Left renal pelvis (tissue), 4 donors: ENCODE measurements around the gene FAM151A. TPM values are rescaled to one million over a fixed set of nuclear protein-coding genes. Genes with fewer than 3 reads are reported as not detected.

Source experiments
- DNase-seq, 4 donors: peaks; one replicate each; pipeline ENCODE4 v3.0.0-alpha.2; 2013; ENCODE audit warnings: low read depth in 4 of 4, low spot score in 3 of 4
- polyA plus RNA-seq, 4 donors: library from polyadenylated mRNA; unstranded; fragments of 120-200 nt; gene quantifications; one replicate each; pipeline ENCODE4 v1.2.1, GENCODE V29; 2013; ENCODE audit not compliant: insufficient read length in 4 of 4

FAM151A gene
- polyA plus RNA-seq, 4 donors, result 0.91 to 35.5 (median 21.3) TPM

DNA sequence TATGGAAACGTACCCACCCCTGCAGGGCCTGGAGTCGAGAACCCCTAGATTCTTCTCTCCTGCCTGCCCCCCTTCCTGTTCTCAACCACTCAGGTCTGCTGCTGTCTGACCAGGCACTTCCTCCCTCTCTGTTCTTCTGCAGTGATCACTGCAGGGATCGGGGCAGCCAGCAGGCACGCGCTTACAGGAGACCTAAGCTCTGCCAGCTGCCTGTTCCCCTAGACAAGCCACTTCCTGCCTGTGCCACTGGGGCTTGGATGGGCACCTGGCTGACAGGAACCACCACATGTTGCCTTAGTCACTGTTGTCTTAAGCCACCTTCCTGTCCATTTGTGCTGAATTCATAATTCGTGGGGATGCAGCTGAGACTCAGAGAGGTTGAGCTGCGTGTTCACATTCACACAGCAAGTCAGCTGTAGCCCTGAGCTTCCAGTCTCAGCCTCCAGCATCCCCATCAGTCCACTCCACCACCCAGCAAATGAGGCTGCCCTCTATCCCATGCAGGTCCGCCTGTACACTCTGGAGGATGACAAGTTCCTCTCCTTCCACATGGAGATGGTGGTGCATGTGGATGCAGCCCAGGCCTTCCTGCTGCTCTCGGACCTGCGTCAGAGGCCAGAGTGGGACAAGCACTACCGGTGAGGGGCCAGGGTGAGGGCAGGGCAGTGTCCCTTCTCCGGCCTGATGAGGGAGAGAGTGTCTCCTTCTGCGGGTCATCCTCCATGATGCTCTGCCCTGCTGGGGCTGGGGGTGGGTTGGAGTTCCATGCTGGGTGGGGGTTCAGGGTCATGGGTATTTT, 18.6 kb downstream of the FAM151A start:
- DNase-seq, result no peak

DNA sequence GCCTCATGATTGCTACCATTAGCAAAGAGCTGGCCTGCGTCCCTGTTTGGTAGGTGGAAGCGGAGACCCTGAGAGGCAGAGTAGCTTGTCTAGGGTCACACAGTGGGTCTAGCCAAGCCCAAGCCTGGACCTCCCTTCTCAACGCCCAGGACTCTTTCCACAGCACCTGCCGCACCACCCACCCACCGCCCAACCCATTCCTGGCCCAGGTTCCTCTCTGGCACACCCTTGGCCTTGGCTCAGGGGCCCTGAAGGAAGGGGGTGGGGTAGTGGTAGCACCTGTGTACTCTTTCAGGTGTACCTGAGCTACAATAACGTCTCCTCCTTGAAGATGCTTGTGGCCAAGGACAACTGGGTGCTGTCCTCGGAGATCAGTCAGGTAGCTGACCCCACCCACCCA, 19.3 kb downstream of the FAM151A start:
- no peak for DNase-seq

DNA sequence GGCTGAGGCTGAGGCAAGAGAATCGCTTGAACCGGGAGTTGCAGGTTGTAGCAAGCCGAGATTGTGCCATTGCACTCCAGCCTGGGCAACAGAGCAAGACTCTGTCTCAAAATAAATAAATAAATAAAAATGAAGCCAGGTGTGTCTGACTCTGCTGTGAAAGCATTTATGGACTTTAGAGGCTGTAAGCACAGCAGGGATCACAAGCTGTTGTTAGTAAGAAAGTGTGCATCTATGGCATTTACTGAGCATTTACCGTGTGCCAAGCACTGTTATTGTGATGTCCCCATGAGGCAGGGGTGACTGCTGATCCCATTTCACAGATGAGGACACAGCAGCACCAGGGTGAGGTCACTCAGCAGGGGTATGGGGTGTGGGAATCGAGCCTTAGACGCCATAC, 20.1 kb downstream of the FAM151A start:
- no peak for DNase-seq

DNA sequence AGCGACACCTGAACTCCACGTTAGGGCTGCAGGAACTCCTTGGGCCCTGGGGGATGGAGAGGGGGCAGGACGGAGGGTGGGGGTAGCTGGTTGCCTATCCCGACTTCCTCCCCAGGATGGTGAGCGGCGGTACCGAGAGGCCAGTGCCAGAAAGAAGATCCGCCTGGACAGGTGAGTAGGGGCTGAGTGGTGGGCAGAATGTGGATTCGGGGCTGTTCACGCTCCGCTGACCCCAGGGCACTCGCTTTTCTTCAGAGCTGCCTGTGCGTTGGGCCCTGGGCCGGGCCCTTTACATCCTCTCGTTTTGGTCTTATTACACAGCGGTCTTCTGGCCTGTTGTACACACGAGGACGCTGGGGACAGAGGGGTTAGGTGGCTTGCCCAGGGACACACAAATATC, 20.8 kb downstream of the FAM151A start:
- DNase-seq, result no peak

DNA sequence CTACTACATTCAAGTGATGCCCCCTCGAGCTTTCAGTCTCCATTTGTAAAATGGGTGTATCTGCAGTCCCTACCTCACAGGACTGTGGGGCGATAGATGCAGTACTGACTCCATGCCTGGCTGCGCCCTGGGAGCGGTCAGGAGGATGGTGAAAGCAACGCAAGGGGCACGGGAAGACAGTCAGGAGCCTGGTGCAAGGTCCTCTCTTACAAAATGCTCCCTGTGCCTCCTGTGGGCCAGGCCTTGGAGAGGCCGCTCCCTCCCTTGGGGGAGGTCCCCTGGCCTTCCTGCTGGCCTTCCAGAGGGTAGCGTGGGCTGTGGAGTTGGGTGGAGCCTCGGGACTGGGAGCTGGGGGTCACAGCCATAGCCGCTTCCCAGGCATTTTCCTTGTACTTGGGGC, 21.6 kb downstream of the FAM151A start:
- no peak for DNase-seq

DNA sequence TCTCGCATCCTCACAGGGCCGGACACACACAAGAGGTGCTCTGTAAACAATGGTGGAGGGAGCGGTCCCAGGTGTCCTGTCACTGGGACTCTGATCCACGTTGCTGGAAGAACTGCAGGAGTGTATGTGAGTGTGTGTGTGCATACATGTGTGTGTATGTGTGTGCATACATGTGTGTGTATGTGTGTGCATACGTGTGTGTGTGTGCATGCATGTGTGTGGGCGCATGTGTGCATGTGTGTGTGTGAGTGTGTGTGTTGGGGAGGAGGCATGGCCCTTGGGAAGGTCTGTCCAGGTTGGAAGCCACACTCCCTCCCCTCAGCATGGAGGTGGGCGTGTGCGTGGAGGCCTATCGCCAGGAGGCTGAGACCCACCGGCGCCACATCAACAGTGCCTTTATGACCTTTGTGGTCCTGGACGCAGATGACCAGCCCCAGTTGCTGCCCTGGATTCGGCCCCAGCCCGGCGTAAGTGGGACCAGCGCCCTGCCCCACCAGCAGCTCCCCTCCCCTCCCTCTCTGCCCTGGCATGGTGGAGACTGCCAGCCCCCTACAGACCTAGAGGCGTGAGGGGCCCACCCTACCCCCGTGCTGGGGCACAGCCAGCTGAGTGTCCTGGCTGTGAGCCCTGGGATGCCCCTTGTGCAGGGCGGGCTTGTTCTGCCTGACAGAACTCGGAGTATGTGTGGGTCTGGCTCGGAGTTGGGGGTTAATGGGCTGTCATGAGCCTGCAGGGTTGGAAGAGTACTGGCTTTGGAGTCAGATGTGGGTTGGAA, 22.2 kb downstream of the FAM151A start:
- peak in 1 of 4 donors; percentile 45 for DNase-seq

DNA sequence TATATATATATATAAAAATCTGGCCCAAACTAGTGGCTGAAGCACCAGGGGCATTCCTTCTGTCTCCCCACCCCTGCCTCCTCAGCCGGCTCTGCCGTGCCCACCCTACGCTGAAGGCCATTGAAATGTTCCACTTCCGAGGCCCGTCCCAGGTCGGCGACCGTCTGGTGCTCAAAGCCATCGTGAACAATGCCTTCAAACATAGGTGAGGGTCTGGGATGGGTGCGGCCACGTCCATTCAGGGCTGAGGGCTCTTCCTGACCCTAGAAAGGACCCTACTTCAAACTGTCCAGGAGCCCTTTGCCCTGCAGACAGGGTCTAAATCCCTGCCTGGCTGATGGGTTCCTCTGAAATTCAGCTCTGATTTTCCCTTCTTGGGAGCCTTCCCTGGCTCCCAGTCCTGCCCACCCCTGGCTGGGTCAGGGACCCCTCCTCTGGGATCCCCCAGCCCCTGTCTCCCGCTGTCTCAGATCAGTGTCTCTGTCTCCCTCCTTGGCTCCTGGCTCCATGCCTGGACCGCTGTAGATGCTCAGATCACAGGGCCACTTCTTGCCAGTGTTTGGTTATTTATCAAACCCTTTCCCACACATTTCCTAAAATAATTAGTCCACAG, 24.0 kb downstream of the FAM151A start:
- no peak for DNase-seq

DNA sequence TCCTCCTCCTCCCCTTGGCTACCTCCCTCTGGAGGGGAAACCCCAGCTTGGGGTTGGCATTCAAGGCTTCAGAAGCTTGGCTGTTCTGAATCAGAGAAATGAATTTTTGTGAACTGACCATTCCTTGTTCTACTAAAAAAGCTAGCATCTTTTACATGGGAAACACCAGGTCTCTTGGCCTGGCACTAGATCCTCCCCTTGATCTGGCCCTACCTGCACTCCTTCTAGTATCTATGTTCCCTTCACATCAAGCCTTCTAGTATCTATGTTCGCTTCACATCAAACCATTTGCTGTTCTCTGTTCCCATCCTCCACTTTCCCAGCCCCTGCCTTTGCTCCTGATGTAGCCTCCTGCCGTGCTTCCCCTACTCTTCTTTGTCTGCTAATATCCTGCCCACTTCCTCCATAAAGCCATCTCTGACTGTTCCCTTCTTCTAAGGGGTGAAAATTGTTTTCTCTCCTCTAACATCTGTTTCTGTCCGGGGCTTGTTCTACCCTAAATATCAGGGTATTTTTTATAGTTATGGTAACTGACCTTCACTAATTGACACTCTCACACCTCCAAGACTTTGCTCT, 25.8 kb downstream of the FAM151A start:
- DNase-seq, result no peak

DNA sequence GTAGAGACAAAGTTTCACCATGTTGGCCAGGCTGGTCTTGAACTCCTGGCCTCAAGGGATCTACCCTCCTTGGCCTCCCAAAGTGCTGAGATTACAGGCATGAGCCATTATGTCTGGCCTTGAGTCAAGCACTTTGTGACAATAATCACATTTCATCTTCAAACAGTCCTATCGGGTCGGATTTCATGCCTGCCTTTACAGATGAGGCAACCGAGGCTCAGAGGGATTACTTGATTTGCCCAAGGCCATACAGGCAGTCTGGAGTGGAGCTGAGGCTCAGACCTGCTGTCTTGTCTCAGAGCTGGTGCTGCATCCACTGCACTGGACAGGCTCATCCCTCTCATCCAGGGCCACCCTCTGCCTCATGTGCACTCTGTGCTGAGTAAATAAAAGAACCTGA, 26.6 kb downstream of the FAM151A start:
- no peak for DNase-seq

DNA sequence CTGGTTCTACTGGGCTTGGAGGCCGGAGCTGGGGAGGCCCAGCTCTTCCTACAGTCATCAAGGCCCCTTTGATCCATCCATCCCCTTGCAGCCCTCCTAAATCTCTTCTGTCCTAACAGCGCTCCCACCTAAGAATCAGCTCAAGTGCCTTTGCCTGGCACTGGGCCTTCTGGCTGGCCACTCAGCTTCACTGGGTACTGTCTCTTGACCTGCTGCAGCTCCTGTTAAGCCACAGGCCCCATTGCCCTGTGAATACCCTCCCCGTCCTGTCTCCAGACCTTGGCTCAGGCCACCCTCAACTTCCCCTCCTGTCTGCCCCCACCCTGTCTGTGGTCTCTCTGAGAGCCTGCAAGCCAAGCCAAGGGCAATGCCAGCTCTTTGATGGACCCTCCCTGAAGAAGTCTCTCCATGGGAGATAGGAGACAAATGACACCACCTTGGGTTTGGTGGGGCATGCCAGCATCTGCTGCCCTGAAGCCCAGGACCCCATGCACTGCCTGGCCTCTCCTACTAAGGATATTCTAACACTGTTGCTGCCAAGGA, 27.3 kb downstream of the FAM151A start:
- no peak for DNase-seq

DNA sequence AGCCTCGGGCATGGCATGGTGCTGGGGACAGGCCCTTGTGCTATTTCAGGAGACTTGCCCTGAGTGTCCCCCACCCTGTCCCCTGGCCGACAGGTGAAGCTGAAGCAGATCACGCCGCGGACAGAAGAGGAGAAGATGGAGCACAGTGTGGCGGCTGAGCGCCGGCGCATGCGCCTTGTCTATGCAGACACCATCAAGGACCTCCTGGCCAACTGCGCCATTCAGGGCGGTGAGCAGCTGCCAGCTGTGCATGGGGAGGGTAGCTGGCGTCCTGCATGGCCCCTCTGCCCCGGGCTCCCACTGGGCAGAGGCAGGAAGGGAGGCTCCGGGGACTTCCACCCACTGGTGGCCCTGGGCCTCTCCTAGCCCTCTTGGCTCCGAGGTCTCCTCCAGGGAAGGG, 28.9 kb downstream of the FAM151A start:
- no peak for DNase-seq

DNA sequence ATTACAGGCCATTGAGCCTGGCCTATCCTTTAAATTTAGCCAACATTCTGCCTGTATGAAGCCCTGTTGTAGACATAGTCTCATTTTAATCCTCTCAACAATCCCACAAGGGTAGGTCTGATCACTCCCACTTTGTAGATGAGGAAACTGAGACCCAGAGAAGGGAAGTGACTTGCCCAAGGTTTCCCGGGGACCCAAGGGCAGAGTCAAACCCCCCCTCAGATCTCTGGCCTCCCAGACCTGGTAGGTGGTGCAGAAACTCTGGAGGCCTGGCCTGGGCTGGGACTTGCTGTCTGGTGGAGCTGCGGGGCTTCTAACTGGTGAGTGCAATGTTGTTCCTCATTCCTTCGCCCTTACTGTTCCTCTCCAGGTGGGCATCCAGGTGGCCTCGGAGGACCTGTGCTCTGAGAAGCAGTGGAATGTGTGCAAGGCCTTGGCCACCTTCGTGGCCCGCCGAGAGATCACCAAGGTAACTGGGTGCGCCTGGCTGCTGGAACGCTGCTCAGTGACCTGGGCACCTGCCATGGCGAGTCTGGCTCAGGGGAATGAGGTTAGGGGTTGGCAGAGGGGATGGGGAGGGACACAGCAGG, 29.7 kb downstream of the FAM151A start:
- DNase-seq, result no peak

DNA sequence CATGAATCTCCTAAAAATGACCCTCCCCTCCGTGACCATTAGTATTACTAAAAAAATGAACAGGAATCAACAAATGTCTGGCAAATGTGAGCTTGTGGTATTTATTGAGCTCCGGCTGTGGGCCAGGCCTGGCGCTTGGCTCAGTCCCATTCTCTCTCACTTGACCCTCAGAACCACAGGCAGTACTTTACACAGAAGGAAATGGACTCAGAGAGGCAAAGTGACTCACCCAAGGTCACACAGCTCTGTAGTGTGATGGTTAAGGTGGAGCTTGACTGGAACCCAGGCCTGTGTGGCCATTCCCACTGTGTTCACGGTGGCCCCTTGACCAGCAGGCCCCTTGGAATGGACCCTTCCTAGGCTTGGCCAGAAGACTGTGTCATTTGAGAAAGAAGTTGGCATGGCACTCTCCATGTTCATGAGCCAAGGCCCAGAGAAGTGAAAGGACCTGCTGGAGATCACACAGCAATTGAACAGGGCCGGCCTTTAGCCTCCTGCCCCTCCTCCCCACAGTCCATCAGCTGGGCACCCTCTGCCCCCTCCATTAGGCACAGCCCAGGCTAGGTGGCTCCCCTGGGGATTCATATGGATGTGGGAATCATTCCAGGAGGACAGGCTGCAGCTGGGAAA, 32.1 kb downstream of the FAM151A start:
- DNase-seq, result no peak

DNA sequence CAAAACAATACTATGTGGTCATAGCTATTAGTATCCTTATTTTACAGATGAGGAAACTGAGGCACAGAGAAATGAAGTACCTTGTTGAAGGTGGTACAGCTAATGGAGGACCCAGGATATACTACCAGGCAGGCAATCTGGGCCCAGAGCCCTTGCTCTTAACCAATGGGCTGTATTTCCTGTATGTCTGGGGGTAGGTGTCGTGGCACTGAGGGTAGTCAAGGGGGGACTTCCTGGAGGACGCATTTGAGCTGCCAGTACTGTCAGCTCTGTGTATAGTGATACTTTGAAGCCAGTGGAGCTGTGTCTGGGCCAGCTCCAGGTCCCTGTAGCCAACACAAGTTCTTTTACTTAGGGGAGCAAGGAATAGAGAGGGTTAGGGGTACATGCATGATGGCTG, 34.9 kb downstream of the FAM151A start:
- no peak for DNase-seq

DNA sequence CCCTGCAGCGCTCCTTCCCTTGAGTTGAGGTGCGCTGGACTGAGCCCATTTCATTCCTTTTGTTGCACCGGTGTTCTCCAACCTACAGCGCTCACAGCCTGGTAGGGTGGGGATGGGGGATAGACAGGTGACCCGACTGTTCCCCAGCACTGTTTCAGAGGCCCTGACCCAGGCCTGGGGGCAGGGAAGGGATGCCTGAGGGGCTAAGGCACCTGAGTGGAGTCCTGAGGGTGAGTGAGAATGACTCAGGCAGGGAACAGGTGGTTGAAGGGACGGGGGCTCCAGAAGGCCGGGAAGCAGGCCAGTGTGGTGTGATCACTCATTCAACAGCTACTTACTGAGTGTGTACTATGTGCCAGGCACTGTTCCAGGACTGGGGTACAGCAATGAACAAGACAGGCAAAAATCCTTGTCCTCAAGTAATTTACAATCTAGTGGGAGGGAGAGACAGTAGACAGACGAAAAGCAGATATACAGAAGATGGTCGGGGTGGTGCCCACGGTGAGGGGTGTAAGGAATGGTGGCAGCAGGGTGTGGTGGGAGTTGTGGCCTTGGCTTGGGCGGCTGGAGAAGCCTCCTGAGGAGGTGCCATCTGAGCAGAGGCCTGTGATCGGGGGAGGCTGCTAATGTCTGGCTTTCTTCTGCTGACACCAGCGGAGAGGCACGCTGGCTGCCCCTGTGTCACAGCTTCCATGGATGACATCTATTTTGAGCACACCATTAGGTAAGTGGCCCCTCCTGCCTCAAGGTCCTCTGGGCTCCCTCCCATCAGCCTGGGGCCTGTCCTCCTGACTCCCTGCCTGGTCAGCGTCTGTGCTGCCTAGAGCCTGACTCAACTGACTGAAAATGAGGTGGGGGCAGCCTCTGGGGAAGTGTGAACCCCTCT, 37.9 kb downstream of the FAM151A start:
- no peak for DNase-seq

DNA sequence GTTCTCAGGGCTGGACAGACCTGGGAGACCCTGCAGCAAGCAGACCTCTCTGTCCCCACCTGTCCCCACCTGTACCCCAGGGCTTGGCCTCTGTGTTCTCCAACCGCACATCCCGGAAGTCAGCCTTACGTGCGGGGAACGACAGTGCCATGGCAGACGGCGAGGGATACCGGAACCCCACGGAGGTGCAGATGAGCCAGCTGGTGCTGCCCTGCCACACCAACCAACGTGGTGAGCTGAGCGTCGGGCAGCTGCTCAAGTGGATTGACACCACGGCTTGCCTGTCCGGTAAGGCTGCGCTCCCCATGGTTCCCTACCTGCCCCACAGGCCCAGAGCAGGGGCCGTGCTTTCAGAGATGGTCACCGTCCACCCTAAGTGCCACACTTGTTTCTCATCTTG, 38.8 kb downstream of the FAM151A start:
- no peak for DNase-seq

DNA sequence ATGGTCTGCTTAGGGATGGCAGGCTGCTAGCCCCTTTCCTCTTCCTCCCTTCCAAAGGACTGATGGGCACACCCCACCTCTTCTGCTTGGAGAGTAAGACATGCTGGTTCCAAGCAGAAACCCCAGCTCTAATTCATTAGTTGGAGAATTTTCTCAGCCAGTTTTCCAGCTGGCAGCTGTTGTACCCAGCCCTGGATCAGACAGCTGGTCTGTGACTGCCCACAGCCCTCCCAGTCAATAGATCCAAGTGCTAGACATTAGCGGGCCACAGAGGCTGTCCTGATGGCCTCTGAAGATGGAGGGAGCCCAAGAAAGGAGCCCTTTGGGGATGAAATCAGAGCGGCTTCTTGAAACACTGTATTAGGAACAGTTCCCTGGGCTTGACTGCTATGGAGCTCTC, 39.5 kb downstream of the FAM151A start:
- DNase-seq, result no peak

DNA sequence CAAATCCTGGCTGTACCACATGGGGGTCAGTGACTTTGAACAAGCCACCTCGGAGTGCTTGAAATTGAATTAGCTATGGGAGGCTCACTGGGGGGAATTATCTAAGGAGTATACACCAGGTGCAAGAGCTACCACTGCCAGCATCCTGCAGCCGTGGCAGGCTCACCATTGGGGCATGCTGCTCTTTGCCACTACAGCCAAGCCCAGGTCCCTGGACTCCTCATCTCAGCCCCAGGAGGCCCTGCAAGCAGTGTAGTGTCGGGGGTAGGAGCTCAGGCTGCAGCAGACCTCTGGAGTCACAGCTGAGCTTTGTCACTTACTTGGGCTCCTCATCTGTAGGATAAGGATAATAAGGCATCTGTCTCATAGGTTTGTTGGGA, 40.0 kb downstream of the FAM151A start:
- no peak for DNase-seq

DNA sequence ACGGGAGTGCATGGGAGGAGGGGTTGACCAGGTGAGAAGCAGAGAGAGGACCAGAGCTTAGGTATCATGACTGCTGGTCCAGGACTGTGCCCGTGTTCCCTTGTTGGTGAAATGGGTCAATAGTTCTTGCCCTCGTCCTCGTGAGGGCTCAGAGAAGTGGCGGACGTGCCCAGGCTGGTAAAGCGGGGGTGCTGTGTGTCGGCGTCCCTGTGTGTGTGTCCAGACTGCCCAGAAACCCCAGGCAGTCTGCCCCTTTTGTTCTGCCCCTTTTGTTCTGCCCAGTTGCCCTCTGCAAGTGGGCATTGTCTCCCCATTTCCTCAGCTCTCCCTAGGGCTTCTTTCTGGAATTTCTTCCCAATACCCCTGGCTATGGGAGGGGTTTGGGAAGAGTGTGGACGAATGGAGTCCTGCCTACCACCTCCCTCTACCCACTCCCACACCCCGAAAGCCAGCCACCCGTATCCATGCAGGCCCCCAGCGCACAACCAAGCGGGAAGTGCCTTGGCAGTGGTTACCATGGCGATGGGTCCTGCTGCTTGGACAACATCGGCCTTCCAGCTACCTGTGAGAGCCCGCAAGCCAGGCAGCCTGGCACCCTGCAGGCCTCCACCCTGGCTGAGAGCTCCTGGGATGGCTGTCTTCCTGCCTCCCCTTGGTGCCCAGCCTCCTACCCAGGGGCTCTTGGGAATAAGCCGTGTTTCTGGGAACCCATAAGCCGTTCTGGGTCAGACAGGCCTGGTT, 40.6 kb downstream of the FAM151A start:
- DNase-seq, result peak in 2 of 4 donors; percentile 44 to 79
